ENCODE results near the gene KMT2B. TPM values are rescaled to one million over a fixed set of nuclear protein-coding genes. Genes with fewer than 3 reads are reported as not detected.
"Not testable (repeated sequence)": the region's sequence is repeated elsewhere in the genome, so short reads cannot be mapped to it uniquely, and the experiment has no call there.

The KMT2B gene, protein sequence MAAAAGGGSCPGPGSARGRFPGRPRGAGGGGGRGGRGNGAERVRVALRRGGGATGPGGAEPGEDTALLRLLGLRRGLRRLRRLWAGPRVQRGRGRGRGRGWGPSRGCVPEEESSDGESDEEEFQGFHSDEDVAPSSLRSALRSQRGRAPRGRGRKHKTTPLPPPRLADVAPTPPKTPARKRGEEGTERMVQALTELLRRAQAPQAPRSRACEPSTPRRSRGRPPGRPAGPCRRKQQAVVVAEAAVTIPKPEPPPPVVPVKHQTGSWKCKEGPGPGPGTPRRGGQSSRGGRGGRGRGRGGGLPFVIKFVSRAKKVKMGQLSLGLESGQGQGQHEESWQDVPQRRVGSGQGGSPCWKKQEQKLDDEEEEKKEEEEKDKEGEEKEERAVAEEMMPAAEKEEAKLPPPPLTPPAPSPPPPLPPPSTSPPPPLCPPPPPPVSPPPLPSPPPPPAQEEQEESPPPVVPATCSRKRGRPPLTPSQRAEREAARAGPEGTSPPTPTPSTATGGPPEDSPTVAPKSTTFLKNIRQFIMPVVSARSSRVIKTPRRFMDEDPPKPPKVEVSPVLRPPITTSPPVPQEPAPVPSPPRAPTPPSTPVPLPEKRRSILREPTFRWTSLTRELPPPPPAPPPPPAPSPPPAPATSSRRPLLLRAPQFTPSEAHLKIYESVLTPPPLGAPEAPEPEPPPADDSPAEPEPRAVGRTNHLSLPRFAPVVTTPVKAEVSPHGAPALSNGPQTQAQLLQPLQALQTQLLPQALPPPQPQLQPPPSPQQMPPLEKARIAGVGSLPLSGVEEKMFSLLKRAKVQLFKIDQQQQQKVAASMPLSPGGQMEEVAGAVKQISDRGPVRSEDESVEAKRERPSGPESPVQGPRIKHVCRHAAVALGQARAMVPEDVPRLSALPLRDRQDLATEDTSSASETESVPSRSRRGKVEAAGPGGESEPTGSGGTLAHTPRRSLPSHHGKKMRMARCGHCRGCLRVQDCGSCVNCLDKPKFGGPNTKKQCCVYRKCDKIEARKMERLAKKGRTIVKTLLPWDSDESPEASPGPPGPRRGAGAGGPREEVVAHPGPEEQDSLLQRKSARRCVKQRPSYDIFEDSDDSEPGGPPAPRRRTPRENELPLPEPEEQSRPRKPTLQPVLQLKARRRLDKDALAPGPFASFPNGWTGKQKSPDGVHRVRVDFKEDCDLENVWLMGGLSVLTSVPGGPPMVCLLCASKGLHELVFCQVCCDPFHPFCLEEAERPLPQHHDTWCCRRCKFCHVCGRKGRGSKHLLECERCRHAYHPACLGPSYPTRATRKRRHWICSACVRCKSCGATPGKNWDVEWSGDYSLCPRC (N-terminal part only)
- 10 to 100 TPM; 64.1 to 74.8 (median 74.5) TPM for total RNA-seq

DNA sequence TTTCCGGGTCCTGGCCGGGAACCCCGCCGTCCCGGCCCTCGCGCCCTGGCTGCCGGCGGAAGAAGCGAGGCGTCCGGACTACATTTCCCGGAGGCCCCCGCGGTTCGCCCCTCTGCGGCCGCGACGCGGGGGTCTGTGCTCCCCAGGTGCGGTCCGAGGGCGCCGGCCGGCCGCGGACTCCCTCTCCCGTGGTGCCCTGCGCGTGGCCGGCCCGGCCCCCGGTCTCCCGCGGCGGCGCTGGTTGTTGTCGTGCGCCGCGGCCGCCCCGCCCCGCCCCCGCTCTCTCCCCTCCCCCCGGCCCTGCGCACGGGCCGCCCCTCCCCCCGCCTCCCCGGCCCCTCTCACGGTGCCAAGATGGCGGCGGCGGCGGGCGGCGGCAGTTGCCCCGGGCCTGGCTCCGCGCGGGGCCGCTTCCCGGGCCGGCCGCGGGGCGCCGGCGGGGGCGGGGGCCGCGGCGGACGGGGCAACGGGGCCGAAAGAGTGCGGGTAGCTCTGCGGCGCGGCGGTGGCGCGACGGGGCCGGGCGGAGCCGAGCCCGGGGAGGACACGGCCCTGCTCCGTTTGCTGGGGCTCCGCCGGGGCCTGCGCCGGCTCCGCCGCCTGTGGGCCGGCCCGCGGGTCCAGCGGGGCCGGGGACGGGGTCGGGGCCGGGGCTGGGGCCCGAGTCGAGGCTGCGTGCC lies at the start of gene KMT2B:
KMT2B (plus strand) TSS at position 339 of the 680 bp plus-strand sequence; CDS start at position 355, 16 bp downstream.
- H3K9me3 Mint-ChIP-seq: no peaks in the 10 kb centered on the region
- no peaks in the 10 kb centered on the region for H3K27me3 Mint-ChIP-seq (ENCODE audit: low read depth)
- peaks cover 45% of the 10 kb centered on the region for H3K4me1 Mint-ChIP-seq (ENCODE audit: low read depth)
- peak within 1 kb of the TSS; percentile 91 for H3K4me3 Mint-ChIP-seq
- DNase-seq: no peak
- H3K36me3 Mint-ChIP-seq (ENCODE audit: insufficient read depth): peaks cover 20% of the 10 kb centered on the region
- peak; percentile 1 to 41 for ATAC-seq

DNA sequence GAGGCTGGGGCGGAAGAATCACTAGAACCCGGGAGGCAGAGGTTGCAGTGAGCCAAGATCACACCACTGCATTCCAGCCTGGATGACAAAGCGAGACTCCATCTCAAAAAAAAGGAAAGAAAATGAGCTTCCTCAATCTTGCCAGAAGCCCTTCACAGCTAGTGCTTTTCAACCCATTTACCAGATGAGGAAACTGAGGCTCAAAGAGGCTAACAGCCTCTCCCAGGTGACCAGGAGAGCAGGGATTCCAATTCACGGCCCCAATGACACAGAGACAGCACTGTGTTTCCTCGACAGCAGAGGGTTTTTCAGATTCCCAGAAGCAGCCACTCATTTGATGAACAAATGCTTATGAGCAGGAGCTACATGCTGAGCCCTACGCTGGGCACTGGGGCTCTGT lies 48.2 kb upstream of the KMT2B start:
- H3K9me3 Mint-ChIP-seq: no peaks in the 10 kb centered on the region
- ATAC-seq: no peak
- no peak overlapping the region for H3K4me3 Mint-ChIP-seq
- peaks cover 7% of the 10 kb centered on the region for H3K4me1 Mint-ChIP-seq (ENCODE audit: low read depth)
- H3K27me3 Mint-ChIP-seq (ENCODE audit: low read depth): peaks cover 23% of the 10 kb centered on the region
- no peak for DNase-seq
- H3K36me3 Mint-ChIP-seq (ENCODE audit: insufficient read depth): no peaks in the 10 kb centered on the region

DNA sequence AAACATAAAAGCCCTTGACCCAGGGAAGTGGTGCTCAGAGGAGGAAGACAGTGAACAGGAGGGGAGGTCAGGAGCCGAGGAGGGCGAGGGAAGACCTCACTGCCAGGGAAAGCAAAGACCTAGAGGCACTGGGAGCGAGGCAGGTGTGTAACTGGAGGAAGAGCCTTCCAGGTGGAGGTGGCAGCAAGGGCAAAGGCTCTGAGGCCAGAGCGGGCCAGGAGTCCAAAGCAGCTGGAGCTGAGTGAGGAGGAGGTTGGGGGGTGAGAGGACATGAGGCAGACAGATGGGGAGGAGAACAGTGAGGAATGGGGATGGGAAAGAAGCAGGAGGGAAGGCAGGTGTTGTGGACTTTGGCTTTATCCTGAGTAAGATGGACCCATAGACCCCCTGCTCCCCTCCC lies 47.8 kb upstream of the KMT2B start:
- Mint-ChIP-seq H3K4me1 (ENCODE audit: low read depth) (peaks cover 7% of the 10 kb centered on the region), H3K4me3 (no peak overlapping the region)

DNA sequence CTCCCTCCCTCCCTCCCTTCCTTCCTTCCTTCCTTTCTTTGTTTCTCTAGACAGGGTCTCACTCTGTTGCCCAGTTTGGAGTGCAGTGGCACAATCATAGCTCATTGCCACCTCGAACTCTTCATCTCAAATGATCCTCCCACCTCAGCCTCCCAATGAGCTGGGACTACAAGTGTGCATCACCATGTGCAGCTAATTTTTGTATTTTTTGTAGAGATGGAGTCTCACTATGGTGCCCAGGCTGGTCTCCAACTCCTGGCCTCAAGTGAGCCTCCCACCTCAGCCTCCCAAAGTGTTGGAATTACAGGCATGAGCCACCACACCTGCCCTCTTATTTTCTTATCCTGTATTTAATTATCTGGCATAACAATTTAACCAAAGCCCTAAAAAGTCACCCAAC lies 47.1 kb upstream of the KMT2B start:
- DNase-seq (no peak), ATAC-seq (no peak)
- Mint-ChIP-seq H3K9me3 (no peaks in the 10 kb centered on the region), H3K4me3 (no peak overlapping the region), H3K4me1 (ENCODE audit: low read depth) (peaks cover 7% of the 10 kb centered on the region), H3K36me3 (ENCODE audit: insufficient read depth) (no peaks in the 10 kb centered on the region), H3K27me3 (ENCODE audit: low read depth) (peaks cover 24% of the 10 kb centered on the region)

More for the DNA sequence above, 47.8 kb upstream of the KMT2B start:
- Mint-ChIP-seq H3K9me3 (no peaks in the 10 kb centered on the region), H3K36me3 (ENCODE audit: insufficient read depth) (no peaks in the 10 kb centered on the region), H3K27me3 (ENCODE audit: low read depth) (peaks cover 23% of the 10 kb centered on the region)
- ATAC-seq (no peak), DNase-seq (no peak)

DNA sequence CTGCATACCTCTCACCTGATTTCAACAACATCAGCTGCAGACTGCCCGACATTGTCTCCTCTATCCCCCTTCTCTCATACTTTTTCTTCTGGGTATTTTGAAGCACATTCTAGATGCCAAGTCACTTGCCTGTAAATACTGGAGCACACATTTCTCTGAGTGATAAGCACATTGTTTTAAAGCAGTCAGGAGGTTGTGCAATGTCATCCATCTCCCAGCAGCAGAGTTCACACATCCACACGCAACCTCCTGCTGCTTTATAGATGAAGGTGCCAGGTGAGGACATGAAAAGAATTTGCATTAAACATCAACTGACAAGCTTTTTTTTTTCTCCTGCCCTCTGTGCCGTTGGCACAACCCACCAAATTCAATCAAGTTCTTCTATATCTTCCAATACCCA lies 46.0 kb upstream of the KMT2B start:
- no peak overlapping the region for H3K4me3 Mint-ChIP-seq
- ATAC-seq: no peak
- H3K27me3 Mint-ChIP-seq (ENCODE audit: low read depth): peaks cover 27% of the 10 kb centered on the region
- peaks cover 7% of the 10 kb centered on the region for H3K4me1 Mint-ChIP-seq (ENCODE audit: low read depth)
- no peak for DNase-seq
- H3K9me3 Mint-ChIP-seq: no peaks in the 10 kb centered on the region
- H3K36me3 Mint-ChIP-seq (ENCODE audit: insufficient read depth): no peaks in the 10 kb centered on the region

DNA sequence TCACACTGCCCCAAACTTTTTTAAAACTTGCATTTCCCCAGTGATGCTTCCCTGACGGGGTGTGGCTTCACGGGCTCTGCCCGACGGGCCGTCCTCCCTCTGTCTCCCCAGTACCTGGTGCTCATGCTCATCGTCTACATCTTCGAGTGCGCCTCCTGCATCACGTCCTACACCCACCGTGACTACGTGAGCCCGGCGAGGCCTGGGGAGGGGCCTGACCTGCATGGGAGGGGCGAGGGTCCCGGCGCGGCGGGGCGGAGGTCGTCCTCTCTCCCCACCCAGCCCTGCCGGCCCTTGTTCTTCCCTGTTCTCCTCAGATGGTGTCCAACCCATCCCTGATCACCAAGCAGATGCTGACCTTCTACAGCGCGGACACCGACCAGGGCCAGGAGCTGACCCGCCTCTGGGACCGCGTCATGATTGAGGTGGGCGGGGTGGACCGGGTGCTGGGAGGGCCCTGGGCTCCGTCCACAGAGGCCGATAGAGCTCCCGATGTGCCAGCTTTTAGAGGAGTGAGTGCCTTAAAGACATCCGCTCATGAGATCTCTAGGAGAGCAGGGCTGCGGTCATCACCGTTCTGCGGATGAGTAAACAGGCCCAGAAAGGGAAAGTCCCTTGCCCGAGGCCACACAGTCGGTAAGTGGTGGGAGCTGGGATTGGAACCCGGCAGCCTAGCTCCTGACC lies 44.5 kb upstream of the KMT2B start:
- DNase-seq: peak; percentile 21
- peaks cover 27% of the 10 kb centered on the region for H3K27me3 Mint-ChIP-seq (ENCODE audit: low read depth)
- peak overlapping the region; percentile 59 for H3K4me3 Mint-ChIP-seq
- peaks cover 7% of the 10 kb centered on the region for H3K4me1 Mint-ChIP-seq (ENCODE audit: low read depth)
- H3K36me3 Mint-ChIP-seq (ENCODE audit: insufficient read depth): no peaks in the 10 kb centered on the region
- ATAC-seq: peak; percentile 91 to 96
- H3K9me3 Mint-ChIP-seq: no peaks in the 10 kb centered on the region

DNA sequence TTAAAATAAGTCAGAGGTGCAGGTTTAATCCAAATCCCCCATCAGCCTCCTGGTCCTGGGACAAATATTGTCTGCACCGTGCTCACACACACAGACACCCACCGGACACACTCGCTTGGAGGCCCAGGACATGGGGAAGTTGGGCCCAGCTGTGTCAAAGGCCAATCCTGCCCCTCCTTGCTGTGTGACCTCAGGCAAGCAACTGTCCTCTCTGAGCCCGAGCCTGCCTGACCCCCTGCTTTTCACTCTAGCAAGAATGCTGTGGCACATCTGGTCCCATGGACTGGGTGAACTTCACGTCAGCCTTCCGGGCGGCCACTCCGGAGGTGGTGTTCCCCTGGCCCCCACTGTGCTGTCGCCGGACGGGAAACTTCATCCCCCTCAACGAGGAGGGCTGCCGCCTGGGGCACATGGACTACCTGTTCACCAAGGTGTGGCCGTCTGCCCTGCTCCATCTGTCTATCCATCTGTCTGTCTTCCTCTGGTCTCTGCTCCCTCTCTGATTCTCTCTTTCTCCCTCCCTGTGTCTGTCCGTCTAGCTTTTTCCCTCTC lies 42.1 kb upstream of the KMT2B start:
- ATAC-seq: no peak
- no peak for DNase-seq
- Mint-ChIP-seq H3K9me3 (no peaks in the 10 kb centered on the region), H3K4me3 (no peak overlapping the region), H3K36me3 (ENCODE audit: insufficient read depth) (no peaks in the 10 kb centered on the region), H3K4me1 (ENCODE audit: low read depth) (peaks cover 7% of the 10 kb centered on the region), H3K27me3 (ENCODE audit: low read depth) (peaks cover 16% of the 10 kb centered on the region)

DNA sequence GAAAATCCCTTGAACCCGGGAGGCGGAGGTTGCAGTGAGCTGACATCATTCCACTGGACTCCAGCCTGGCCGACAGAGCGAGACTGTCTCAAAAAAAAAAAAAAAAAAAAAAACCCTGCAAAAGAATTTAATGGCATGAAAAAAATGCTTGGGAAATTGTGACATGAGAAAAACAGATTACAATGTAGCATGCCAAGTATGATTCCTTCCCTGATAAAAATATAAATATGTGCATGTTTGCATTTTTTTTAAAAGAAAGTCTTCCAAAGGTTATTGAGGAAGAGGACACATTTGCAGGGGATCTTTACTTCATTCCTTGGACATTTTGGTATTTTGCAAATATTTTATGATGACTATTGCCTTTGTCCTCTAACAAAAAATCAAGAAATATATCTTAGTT lies 28.0 kb upstream of the KMT2B start:
- H3K27me3 Mint-ChIP-seq (ENCODE audit: low read depth): no peaks in the 10 kb centered on the region
- H3K36me3 Mint-ChIP-seq (ENCODE audit: insufficient read depth): no peaks in the 10 kb centered on the region
- no peaks in the 10 kb centered on the region for H3K4me1 Mint-ChIP-seq (ENCODE audit: low read depth)
- no peaks in the 10 kb centered on the region for H3K9me3 Mint-ChIP-seq
- no peak for ATAC-seq
- no peak for DNase-seq
- no peak overlapping the region for H3K4me3 Mint-ChIP-seq

DNA sequence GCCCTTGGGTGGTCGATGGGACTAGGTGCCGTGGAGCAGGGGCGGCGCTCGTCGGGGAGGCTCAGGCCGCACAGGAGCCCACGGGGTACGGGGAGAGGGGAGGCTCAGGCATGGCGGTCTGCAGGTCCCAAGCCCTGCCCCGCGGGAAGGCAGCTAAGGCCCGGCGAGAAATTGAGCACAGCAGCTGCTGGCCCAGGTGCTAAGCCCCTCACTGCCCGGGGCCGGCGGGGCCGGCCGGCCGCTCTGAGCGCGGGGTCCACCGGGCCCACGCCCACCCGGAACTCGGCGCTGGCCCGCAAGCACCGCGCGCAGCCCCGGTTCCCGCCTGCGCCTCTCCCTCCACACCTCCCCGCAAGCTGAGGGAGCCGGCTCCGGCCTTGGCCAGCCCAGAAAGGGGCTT lies 26.7 kb upstream of the KMT2B start:
- not testable (repeated sequence) for DNase-seq; H3K4me3 Mint-ChIP-seq; H3K36me3 Mint-ChIP-seq (ENCODE audit: insufficient read depth); H3K27me3 Mint-ChIP-seq (ENCODE audit: low read depth); H3K4me1 Mint-ChIP-seq (ENCODE audit: low read depth); ATAC-seq; H3K9me3 Mint-ChIP-seq

DNA sequence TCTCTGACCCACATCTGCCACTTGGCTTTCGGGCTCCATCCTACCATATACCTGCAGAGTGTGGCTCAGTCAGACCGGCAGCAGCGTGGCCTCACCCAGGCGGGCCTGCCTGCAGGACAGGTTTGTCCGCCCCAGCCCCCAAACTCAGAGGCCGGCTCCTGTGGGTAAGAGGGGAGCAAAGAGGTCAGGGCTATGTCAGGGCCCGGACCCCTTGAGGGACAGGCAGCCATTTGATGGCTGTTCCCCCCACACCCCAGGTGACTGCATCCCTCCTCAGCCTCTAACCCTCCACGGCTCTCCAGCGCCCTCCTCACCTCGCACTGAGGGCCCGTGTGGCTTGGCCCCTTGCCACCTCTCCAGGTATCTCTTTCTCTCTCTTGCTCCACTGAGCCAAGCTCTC lies 25.8 kb upstream of the KMT2B start:
- DNase-seq (no peak), ATAC-seq (no peak)
- Mint-ChIP-seq H3K36me3 (ENCODE audit: insufficient read depth) (no peaks in the 10 kb centered on the region), H3K27me3 (ENCODE audit: low read depth) (no peaks in the 10 kb centered on the region), H3K4me1 (ENCODE audit: low read depth) (no peaks in the 10 kb centered on the region), H3K9me3 (no peaks in the 10 kb centered on the region), H3K4me3 (no peak overlapping the region)

DNA sequence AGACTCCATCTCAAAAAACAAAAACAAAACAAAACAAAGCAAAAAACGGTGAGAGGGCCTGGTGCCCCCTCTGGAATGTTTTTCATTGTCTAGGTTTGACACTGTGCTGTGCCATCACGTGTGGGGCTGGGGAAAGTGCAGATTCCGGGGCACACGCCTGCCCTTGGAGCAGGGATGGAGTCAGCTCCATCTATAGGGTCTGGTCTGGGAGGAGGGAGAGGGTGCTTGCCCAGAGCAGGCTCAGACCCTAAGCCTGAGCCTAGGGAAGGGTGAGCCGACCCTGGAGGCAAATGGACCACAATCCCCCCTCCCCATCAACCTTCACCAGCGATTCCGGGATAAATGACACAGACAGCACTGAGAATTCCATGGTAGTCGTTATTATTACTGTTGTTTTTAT lies 24.4 kb upstream of the KMT2B start:
- peak; percentile 15 to 20 for ATAC-seq
- H3K36me3 Mint-ChIP-seq (ENCODE audit: insufficient read depth): no peaks in the 10 kb centered on the region

DNA sequence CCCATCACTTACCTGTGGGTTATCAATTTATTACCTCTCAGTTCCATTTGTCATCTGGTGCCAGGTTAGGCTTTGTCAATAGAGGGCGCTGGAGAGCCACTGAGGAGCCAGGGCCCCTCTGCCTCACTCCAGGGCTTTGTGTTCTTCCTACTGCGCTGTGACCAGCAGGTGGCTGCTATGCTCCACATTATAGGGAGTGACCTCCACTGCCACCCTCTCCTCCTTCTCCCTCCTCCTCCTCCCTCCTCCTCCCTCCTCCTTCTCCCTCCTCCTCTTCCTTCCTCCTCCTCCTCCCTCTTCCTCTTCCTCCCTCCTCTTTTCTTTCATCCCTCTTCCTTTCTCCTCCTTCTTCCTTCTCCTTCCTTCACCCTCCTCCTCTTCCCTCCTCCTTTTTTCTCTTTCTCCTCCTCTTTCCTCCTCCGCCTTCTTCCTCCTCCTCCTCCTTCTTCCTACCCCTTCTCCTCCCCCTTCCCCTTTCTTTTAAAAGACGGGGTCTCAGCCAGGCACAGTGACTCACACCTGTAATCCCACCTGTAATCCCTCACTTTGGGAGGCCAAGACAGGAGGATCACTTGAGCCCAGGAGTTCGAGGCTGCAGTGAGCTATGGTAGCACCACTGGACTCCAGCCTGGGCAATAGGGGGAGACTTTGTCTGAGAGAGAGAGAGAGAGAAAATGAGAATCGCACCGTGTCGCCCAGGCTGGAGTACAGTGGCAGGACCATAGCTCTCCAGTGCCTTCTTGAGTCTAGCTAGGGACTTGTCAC lies 23.8 kb upstream of the KMT2B start:
- ATAC-seq: peak; percentile 100
- Mint-ChIP-seq H3K36me3 (ENCODE audit: insufficient read depth) (no peaks in the 10 kb centered on the region), H3K27me3 (ENCODE audit: low read depth) (no peaks in the 10 kb centered on the region), H3K9me3 (no peaks in the 10 kb centered on the region), H3K4me1 (ENCODE audit: low read depth) (no peaks in the 10 kb centered on the region), H3K4me3 (no peak overlapping the region)
- DNase-seq: peak; percentile 91

More for the DNA sequence above, 24.4 kb upstream of the KMT2B start:
- Mint-ChIP-seq H3K4me3 (no peak overlapping the region), H3K27me3 (ENCODE audit: low read depth) (no peaks in the 10 kb centered on the region), H3K9me3 (no peaks in the 10 kb centered on the region), H3K4me1 (ENCODE audit: low read depth) (no peaks in the 10 kb centered on the region)
- DNase-seq: no peak

All from activated T-cell treated with anti-CD3 and anti-CD28 coated beads, Interleukin-2, amount 50 U/mL, for 4 hours (primary cell).